K562 (cell line): Measurements from ENCODE around the gene PLEKHA5. TPM values are rescaled to one million over a fixed set of nuclear protein-coding genes. Genes with fewer than 3 reads are reported as not detected.
A peak's percentile ranks its signal among the peaks of the same experiment; 100 is the strongest.

ENCODE experiments used
- CCNT2 ChIP-seq: IDR thresholded peaks from 2 replicates; pipeline ENCODE4 v1.6.1; 2011; ENCODE audit warnings: borderline replicate concordance, low read depth, mild to moderate bottlenecking, moderate library complexity, mixed read lengths, low read length; ENCODE audit not compliant: insufficient read length; ENCODE audit errors: extremely low read depth
- HDAC8 ChIP-seq: fragments of 450-650 bp; IDR thresholded peaks from 2 replicates; pipeline ENCODE4 v1.6.1; 2016; ENCODE audit warnings: mild to moderate bottlenecking, missing genetic modification characterization, moderate library complexity, missing compliant biosample characterization
- MAZ ChIP-seq, 2 experiments: fragments of 450-650 bp in 1 of 2; sonication (generic) in 1 of 2; formaldehyde crosslinking; IDR thresholded peaks in 1 of 2; conservative IDR thresholded peaks in 1 of 2; 2 replicates each; pipeline versions ENCODE4 v1.4.0 to v1.5.0; 2020; ENCODE audit warnings: mild to moderate bottlenecking in 1 of 2, missing genetic modification reagents in 1 of 2
- PCBP1 ChIP-seq: fragments of 200-400 bp; formaldehyde crosslinking; IDR thresholded peaks from 2 replicates; pipeline ENCODE4 v1.6.1; 2018; ENCODE audit warnings: mild to moderate bottlenecking, low read depth, low read length; ENCODE audit not compliant: poor library complexity, severe bottlenecking
- POLR2A ChIP-seq: fragments of 450-650 bp; conservative IDR thresholded peaks from 2 replicates; pipeline ENCODE4 v1.6.1; 2016
- SIN3A ChIP-seq, 2 experiments: fragments of 150-350 bp in 1 of 2; IDR thresholded peaks; 2 replicates each; pipeline ENCODE4 v1.6.1; 2011 to 2016; ENCODE audit warnings: borderline replicate concordance in 2 of 2, low read depth in 2 of 2, low read length in 2 of 2, mild to moderate bottlenecking in 2 of 2, moderate library complexity in 2 of 2; ENCODE audit not compliant: control insufficient read depth in 1 of 2
- SMAD4 ChIP-seq: fragments of 250-450 bp; sonication (Bioruptor Pico); conservative IDR thresholded peaks from 2 replicates; pipeline ENCODE4 v1.8.0; 2021; ENCODE audit warnings: inconsistent platforms, mild to moderate bottlenecking, moderate library complexity
- TCF7 ChIP-seq: sonication (generic); IDR thresholded peaks from 2 replicates; pipeline ENCODE4 v1.6.1; 2016; ENCODE audit warnings: antibody characterized with exemption, borderline replicate concordance
- ZNF766 ChIP-seq: fragments of 200-800 bp; sonication (Bioruptor generic); conservative IDR thresholded peaks from 2 replicates; pipeline ENCODE4 v1.6.1; 2016; ENCODE audit warnings: missing genetic modification characterization, missing compliant biosample characterization
- ZSCAN32 ChIP-seq: fragments of 450-650 bp; formaldehyde crosslinking; IDR thresholded peaks from 2 replicates; pipeline ENCODE4 v1.4.0; 2020; ENCODE audit warnings: mild to moderate bottlenecking, moderate library complexity
- polyA plus RNA-seq, 8 experiments: library from polyadenylated mRNA; depleted of rRNA in 4 of 8; stranded (reverse) in 5 of 8; unstranded in 3 of 8; fragments of >200 nt; fragmentation: Nextera tagmentation in 2 of 8; fragmentation: Illumina TruSeq in 1 of 8; extraction: Ambion mirVana in 2 of 8; extraction: Trizol in 1 of 8; gene quantifications; 2 replicates each; pipeline versions ENCODE4 v1.2.1 to v1.2.3, GENCODE V29; 2011 to 2014; ENCODE audit warnings: inconsistent platforms in 1 of 8, missing spikeins in 1 of 8
- total RNA-seq, 7 experiments: library from RNA; depleted of rRNA in 6 of 7; stranded (reverse); fragments of >200 nt in 6 of 7; fragmentation: Illumina TruSeq in 2 of 7; extraction: Trizol in 2 of 7; gene quantifications; 2 replicates each; pipeline versions ENCODE4 v1.2.1 to v1.2.3, GENCODE V29; 2011 to 2021; ENCODE audit warnings: low replicate concordance in 1 of 7
- TF ChIP-seq, protein P1 (sequence below), 2 experiments: fragments of 200-800 bp in 1 of 2; sonication (Bioruptor generic) in 1 of 2; sonication (generic) in 1 of 2; formaldehyde crosslinking in 1 of 2; IDR thresholded peaks in 1 of 2; conservative IDR thresholded peaks in 1 of 2; 2 replicates each; pipeline versions ENCODE4 v1.5.0 to v1.6.1; 2016 to 2020; ENCODE audit warnings: missing compliant biosample characterization in 1 of 2, missing genetic modification characterization in 1 of 2, missing genetic modification reagents in 1 of 2
- TF ChIP-seq, protein P2 (sequence below), 2 experiments: IDR thresholded peaks; 2 replicates each; pipeline ENCODE4 v1.6.1; 2012; ENCODE audit warnings: improper control_type of control experiment in 2 of 2, low read depth in 2 of 2, low read length in 2 of 2, borderline replicate concordance in 1 of 2
- TF ChIP-seq, protein P3 (sequence below): sonication (generic); formaldehyde crosslinking; IDR thresholded peaks from 2 replicates; pipeline ENCODE4 v1.9.0; 2022; ENCODE audit warnings: mild to moderate bottlenecking, missing genetic modification reagents
- TF ChIP-seq, protein P4 (sequence below): IDR thresholded peaks from 2 replicates; pipeline ENCODE4 v1.6.1; 2011; ENCODE audit warnings: borderline replicate concordance, low read depth, mild to moderate bottlenecking, moderate library complexity, low read length; ENCODE audit not compliant: insufficient read depth, poor library complexity, severe bottlenecking
- TF ChIP-seq, protein P5 (sequence below): fragments of 200-800 bp; sonication (Bioruptor generic); IDR thresholded peaks from 2 replicates; pipeline ENCODE4 v1.6.1; 2017; ENCODE audit warnings: missing genetic modification characterization, missing compliant biosample characterization

The PLEKHA5 gene
- total and polyA plus RNA-seq, 9 of the 15 experiments (the other 6 are each of a cell fraction or from before 2014, with no cell fraction given) = 7.2 to 26.2 (median 17.4) TPM

DNA sequence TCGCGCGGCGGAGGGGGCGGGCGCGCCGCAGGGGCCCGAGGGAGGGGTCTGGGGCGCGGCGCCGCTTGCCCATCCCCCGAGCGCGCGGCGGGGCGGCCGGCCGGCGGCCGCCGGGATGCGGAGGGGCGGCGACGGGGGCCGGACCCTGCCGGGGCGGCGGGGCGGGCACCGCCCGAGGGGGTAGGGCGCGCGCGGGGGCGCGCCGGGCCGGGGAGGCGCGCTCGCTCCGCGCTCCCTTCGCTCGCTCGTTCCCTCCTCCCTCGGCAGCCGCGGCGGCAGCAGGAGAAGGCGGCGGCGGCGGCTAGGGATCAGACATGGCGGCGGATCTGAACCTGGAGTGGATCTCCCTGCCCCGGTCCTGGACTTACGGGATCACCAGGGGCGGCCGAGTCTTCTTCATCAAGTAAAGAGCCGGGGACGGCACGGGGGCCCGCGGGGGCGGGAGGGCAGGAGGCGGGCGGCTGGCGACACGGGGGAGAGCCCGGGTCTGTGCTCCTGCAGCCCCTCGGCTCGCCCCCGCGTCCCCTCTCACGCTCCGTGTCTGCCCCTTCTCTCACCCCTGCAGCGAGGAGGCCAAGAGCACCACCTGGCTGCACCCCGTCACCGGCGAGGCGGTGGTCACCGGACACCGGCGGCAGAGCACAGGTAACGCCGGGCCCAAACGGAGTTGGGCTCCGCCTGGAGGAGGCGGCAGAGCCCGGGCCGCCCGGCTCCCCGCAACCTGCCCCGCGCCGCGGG, at the start of gene PLEKHA5 (continued):
- TF ChIP-seq, protein P1, sequence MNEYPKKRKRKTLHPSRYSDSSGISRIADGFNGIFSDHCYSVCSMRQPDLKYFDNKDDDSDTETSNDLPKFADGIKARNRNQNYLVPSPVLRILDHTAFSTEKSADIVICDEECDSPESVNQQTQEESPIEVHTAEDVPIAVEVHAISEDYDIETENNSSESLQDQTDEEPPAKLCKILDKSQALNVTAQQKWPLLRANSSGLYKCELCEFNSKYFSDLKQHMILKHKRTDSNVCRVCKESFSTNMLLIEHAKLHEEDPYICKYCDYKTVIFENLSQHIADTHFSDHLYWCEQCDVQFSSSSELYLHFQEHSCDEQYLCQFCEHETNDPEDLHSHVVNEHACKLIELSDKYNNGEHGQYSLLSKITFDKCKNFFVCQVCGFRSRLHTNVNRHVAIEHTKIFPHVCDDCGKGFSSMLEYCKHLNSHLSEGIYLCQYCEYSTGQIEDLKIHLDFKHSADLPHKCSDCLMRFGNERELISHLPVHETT (CRISPR knock-in tag; conservative IDR thresholded peaks at IDR 0.05 in 1 of 2, IDR thresholded peaks at IDR 0.05 in 1 of 2) = peak in 1 of 2 experiments; percentile 89; a peak in 2 of 4 replicates
- TF ChIP-seq, protein P2, sequence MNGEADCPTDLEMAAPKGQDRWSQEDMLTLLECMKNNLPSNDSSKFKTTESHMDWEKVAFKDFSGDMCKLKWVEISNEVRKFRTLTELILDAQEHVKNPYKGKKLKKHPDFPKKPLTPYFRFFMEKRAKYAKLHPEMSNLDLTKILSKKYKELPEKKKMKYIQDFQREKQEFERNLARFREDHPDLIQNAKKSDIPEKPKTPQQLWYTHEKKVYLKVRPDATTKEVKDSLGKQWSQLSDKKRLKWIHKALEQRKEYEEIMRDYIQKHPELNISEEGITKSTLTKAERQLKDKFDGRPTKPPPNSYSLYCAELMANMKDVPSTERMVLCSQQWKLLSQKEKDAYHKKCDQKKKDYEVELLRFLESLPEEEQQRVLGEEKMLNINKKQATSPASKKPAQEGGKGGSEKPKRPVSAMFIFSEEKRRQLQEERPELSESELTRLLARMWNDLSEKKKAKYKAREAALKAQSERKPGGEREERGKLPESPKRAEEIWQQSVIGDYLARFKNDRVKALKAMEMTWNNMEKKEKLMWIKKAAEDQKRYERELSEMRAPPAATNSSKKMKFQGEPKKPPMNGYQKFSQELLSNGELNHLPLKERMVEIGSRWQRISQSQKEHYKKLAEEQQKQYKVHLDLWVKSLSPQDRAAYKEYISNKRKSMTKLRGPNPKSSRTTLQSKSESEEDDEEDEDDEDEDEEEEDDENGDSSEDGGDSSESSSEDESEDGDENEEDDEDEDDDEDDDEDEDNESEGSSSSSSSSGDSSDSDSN (IDR thresholded peaks at IDR 0.05; ENCODE audit: borderline replicate concordance in 1 of 2, low read depth in 2 of 2, low read length in 2 of 2) = peak in 1 of 2 experiments; percentile 75; a peak in 1 of 4 replicates
- TF ChIP-seq ZSCAN32 (no peak), ZNF766 (peak; percentile 77), POLR2A (0 out of 2 replicates have a peak, but pooled peaks have one; percentile 30), TCF7 (no peak), SMAD4 (CRISPR knock-in tag) (no peak), MAZ (CRISPR knock-in tag; conservative IDR thresholded peaks at IDR 0.05 in 1 of 2, IDR thresholded peaks at IDR 0.05 in 1 of 2) (0 out of 4 replicates have a peak, but pooled peaks of 1 of the 2 experiments have one; percentile 31), CCNT2 (peak; percentile 53), SIN3A (IDR thresholded peaks at IDR 0.05; ENCODE audit: borderline replicate concordance in 2 of 2, control insufficient read depth in 1 of 2, low read depth in 2 of 2, low read length in 2 of 2) (0 out of 4 replicates have a peak, but pooled peaks of 1 of the 2 experiments have one; percentile 10), HDAC8 (tag) (no peak), PCBP1 (peak; percentile 46)
- TF ChIP-seq, protein P3, sequence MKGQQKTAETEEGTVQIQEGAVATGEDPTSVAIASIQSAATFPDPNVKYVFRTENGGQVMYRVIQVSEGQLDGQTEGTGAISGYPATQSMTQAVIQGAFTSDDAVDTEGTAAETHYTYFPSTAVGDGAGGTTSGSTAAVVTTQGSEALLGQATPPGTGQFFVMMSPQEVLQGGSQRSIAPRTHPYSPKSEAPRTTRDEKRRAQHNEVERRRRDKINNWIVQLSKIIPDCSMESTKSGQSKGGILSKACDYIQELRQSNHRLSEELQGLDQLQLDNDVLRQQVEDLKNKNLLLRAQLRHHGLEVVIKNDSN (CRISPR knock-in tag) = no peak
- TF ChIP-seq, protein P4, sequence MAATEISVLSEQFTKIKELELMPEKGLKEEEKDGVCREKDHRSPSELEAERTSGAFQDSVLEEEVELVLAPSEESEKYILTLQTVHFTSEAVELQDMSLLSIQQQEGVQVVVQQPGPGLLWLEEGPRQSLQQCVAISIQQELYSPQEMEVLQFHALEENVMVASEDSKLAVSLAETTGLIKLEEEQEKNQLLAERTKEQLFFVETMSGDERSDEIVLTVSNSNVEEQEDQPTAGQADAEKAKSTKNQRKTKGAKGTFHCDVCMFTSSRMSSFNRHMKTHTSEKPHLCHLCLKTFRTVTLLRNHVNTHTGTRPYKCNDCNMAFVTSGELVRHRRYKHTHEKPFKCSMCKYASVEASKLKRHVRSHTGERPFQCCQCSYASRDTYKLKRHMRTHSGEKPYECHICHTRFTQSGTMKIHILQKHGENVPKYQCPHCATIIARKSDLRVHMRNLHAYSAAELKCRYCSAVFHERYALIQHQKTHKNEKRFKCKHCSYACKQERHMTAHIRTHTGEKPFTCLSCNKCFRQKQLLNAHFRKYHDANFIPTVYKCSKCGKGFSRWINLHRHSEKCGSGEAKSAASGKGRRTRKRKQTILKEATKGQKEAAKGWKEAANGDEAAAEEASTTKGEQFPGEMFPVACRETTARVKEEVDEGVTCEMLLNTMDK = peak; percentile 47
- TF ChIP-seq, protein P5, sequence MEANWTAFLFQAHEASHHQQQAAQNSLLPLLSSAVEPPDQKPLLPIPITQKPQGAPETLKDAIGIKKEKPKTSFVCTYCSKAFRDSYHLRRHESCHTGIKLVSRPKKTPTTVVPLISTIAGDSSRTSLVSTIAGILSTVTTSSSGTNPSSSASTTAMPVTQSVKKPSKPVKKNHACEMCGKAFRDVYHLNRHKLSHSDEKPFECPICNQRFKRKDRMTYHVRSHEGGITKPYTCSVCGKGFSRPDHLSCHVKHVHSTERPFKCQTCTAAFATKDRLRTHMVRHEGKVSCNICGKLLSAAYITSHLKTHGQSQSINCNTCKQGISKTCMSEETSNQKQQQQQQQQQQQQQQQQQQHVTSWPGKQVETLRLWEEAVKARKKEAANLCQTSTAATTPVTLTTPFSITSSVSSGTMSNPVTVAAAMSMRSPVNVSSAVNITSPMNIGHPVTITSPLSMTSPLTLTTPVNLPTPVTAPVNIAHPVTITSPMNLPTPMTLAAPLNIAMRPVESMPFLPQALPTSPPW (CRISPR knock-in tag) = peak; percentile 84
